HepG2 (cell line): ENCODE measurements around the gene LIMS2. TPM values are rescaled to one million over a fixed set of nuclear protein-coding genes. Genes with fewer than 3 reads are reported as not detected.

Experiments
- ATAC-seq: fragments of 200-7000 bp; cut with Tn5 transposase; 3 replicates; pipeline ENCODE4 v1.9.1; 2020; ENCODE audit warnings: mild to moderate bottlenecking, moderate library complexity
- BruUV-seq: library from RNA; stranded (reverse); fragments of 400-500 nt; replicated peaks from 2 replicates; lab custom pipeline; 2021; lab: Mats Ljungman, UMichigan
- CTCF ChIA-PET: fragments of 300-600 bp; formaldehyde crosslinking; extraction: SDS; loops from one replicate; lab custom pipeline; 2021; ENCODE audit warnings: low total read pairs, inconsistent platforms, low intra/inter-chr PET ratio; lab: Yijun Ruan, JAX
- POLR2A ChIA-PET: fragments of 350-600 bp; sonication (Branson Sonifier 250); formaldehyde crosslinking; loops from one replicate; lab custom pipeline; 2020; ENCODE audit warnings: antibody characterized with exemption, inconsistent platforms; lab: Yijun Ruan, JAX
- DNase-seq: peaks from one replicate; pipeline ENCODE4 v3.0.0-alpha.2; 2015; ENCODE audit warnings: low spot score
- FAIRE-seq: peaks from 3 replicates; lab custom pipeline; 2011; peaks lifted over from hg19 to GRCh38; lab: Jason Lieb, UNC
- H2AFZ ChIP-seq: one replicate; pipeline ENCODE4 v1.6.1; 2011; ENCODE audit warnings: low read length, inconsistent platforms
- H3K27ac ChIP-seq: fragments of 300-600 bp; 3 replicates; pipeline ENCODE4 v1.8.0; 2011; ENCODE audit warnings: mixed run types, mild to moderate bottlenecking, mixed read lengths, low read length, inconsistent platforms; ENCODE audit not compliant: insufficient read depth; ENCODE audit errors: extremely low read length
- H3K27me3 ChIP-seq, 2 experiments: fragments of 200-600 bp in 1 of 2; 2 replicates in 1 of 2; 3 replicates in 1 of 2; pipeline versions ENCODE4 v1.6.0 to v1.8.0; 2011; ENCODE audit warnings: low read length in 2 of 2, mild to moderate bottlenecking in 2 of 2, moderate library complexity in 2 of 2, inconsistent platforms in 1 of 2; ENCODE audit not compliant: insufficient read depth in 2 of 2, control insufficient read depth in 1 of 2
- H3K36me3 ChIP-seq, 2 experiments: fragments of 200-600 bp in 1 of 2; replicated peaks in 1 of 2; 2 replicates in 1 of 2; 3 replicates in 1 of 2; pipeline versions ENCODE4 v1.5.1 to v1.8.0; 2011; ENCODE audit warnings: low read length in 2 of 2, inconsistent platforms in 1 of 2; ENCODE audit not compliant: insufficient read depth in 2 of 2, control insufficient read depth in 1 of 2
- H3K4me1 ChIP-seq: 2 replicates; pipeline ENCODE4 v1.5.1; 2012; ENCODE audit warnings: low read length, inconsistent platforms; ENCODE audit not compliant: insufficient read depth
- H3K4me2 ChIP-seq: 2 replicates; pipeline ENCODE4 v1.6.0; 2011; ENCODE audit warnings: low read depth, low read length, inconsistent platforms
- H3K4me3 ChIP-seq, 3 experiments: fragments of 200-600 bp in 1 of 3; sonication (generic), shearing (Covaris generic) in 1 of 3; replicated peaks in 1 of 3; 2 replicates each; pipeline ENCODE4 v1.5.1; 2011 to 2016; ENCODE audit warnings: low read length in 3 of 3, inconsistent platforms in 2 of 3, low read depth in 2 of 3, mild to moderate bottlenecking in 2 of 3, control low read depth in 1 of 3, mixed read lengths in 1 of 3; ENCODE audit not compliant: insufficient read depth in 1 of 3
- H3K79me2 ChIP-seq: one replicate; pipeline ENCODE4 v1.6.1; 2011; ENCODE audit warnings: low read length, inconsistent platforms; ENCODE audit not compliant: insufficient read depth
- H3K9ac ChIP-seq: 2 replicates; pipeline ENCODE4 v1.6.0; 2011; ENCODE audit warnings: mild to moderate bottlenecking, low read depth, low read length, inconsistent platforms; ENCODE audit not compliant: insufficient read depth
- H3K9me3 ChIP-seq: 2 replicates; pipeline ENCODE4 v1.5.1; 2012; ENCODE audit warnings: mild to moderate bottlenecking, low read length
- H4K20me1 ChIP-seq: 2 replicates; pipeline ENCODE4 v1.6.0; 2011; ENCODE audit warnings: inconsistent platforms, mild to moderate bottlenecking, low read length, moderate library complexity; ENCODE audit not compliant: insufficient read depth
- CHCHD3 ChIP-seq: sonication (generic); formaldehyde crosslinking; IDR thresholded peaks from 2 replicates; pipeline ENCODE4 v1.8.0; 2022; ENCODE audit warnings: mild to moderate bottlenecking, missing genetic modification reagents, moderate library complexity
- WGBS: methylation state at CpG from one replicate; pipeline ENCODE4 v1.1.6; 2017; ENCODE audit warnings: low lambda C conversion rate; 5-methylcytosine and 5-hydroxymethylcytosine counted together
- in situ Hi-C: cut with HindIII; loops from 2 replicates; pipeline ENCODE4 v1.10.0; 2017; ENCODE audit warnings: low pct_unique_long_range_greater_than_20kb; ENCODE audit not compliant: extremely low pct_ligation_motif_present
- intact Hi-C: fragments of 100-400 bp; cut with micrococcal nuclease; formaldehyde crosslinking; loops from one replicate; pipeline ENCODE4 v1.10.0; 2022; ENCODE audit not compliant: unreplicated experiment
- polyA plus RNA-seq, 8 experiments: library from polyadenylated mRNA; depleted of rRNA in 3 of 8; stranded (reverse) in 7 of 8; unstranded in 1 of 8; fragments of >200 nt; fragmentation: Illumina TruSeq in 4 of 8; extraction: Trizol in 4 of 8; gene quantifications; 2 replicates each; pipeline versions ENCODE4 v1.2.1 to v1.2.3, GENCODE V29; 2011 to 2016; ENCODE audit warnings: low read depth in 4 of 8, missing spikeins in 1 of 8, mixed read lengths in 1 of 8; ENCODE audit not compliant: insufficient read depth in 1 of 8
- total RNA-seq, 5 experiments: library from RNA; depleted of rRNA; stranded (reverse); fragments of >200 nt; fragmentation: Illumina TruSeq; extraction: Trizol; gene quantifications; 2 replicates each; pipeline ENCODE4 v1.2.3, GENCODE V29; 2016; ENCODE audit warnings: low read depth in 1 of 5
- TF ChIP-seq, protein P1 (sequence below): sonication (generic); formaldehyde crosslinking; IDR thresholded peaks from 2 replicates; pipeline ENCODE4 v1.5.1; 2020; ENCODE audit warnings: mild to moderate bottlenecking, missing genetic modification reagents, moderate library complexity
- TF ChIP-seq, protein P2 (sequence below): sonication (generic); formaldehyde crosslinking; IDR thresholded peaks from 2 replicates; pipeline ENCODE4 v1.4.0; 2020; ENCODE audit warnings: missing genetic modification reagents

Gene LIMS2
- total and polyA plus RNA-seq, 2 of the 13 experiments (the other 11 are each of a cell fraction or from before 2014, with no cell fraction given): 1.0 to 1.9 TPM

DNA sequence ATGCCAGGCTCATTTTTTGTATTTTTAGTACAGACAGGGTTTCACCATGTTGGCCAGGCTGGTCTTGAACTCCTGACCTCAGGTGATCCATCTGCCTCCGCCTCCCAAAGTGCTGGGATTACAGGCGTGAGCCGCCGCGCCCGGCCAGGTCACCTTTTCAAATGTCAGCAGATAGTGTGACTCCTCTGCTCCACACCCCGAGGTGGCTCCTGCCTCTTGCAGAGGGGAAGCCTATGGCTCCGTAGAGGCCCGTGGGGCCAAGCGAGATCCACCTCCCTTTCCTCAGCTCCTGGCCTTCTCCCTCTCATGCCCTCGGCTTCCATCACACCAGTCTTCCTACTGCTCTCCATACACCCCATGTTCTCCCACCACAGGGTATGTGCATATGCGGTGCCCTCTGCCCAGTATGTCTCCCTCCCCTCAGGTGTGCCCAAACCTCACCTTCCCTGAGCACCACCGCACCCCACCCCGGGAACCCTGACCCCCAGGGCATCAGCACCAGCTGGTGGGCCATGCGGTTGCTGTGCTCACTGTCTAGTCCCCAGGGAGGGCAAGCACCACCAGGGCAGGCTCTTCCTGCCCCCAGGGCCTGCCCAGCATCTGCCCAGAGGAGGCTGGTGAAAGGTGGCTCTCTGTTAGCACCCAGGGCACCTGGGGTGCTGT is 18.6 kb downstream of the LIMS2 start (continued):
- TF ChIP-seq CHCHD3: no peak

DNA sequence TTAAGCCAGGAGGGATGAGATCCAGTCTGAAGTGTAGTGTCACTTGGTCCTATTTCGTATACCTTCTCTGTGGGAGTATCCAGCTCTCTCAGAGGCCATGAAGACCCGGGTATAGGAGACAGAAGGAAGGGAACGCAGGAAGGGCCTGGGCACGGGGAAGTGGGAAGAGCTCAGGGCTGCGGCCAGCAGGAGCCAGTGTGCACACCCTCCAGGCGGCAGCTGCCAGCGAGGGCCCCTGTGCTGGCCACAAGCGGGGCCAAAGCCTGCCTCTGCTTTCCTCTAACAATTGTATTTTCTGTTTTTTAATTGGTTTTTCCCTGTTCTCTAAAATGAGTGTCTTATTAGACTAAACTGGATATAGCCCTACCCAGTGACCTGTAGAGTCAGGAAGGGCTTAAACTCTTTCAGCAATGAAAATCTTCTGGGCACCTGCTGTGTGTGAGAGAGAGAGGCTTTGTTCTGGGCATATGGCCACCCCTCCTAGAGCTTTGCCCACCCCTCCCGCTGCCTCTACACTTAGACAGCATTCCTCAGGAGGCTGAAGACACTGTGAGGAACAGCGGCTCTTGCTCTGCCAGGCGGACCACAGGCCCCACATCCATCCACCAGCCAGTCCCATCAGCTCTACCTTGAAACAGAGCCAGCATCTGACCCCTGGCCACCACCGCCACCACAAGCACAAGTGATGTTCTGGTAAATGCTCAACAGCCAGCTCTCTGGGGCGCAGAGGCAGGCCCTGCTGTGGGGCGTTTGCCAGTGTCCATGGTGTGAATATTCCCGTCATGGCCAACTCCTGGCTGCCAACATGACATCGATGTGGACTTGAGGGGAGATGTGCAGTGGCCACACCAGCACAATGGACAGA is 19.9 kb downstream of the LIMS2 start:
- Histone ChIP-seq H3K9ac (no peak overlapping the region), H3K4me1 (peaks cover 22% of the 10 kb centered on the region), H4K20me1 (no peaks in the 10 kb centered on the region), H3K27ac (no peak overlapping the region), H2AFZ (no peak overlapping the region), H3K4me3 (no peak overlapping the region), H3K36me3 (no peaks in the 10 kb centered on the region), H3K9me3 (no peaks in the 10 kb centered on the region), H3K79me2 (no peaks in the 10 kb centered on the region), H3K27me3 (peaks cover 6 to 67% of the 10 kb centered on the region in 2 experiments), H3K4me2 (no peak overlapping the region)
- FAIRE-seq: no peak
- intact Hi-C loops (no loop called here), in situ Hi-C loops (no loop called here)
- DNase-seq: no peak
- BruUV-seq: no TSS peak
- WGBS: 43% methylated on average over 16 of the region's 16 CpGs
- ATAC-seq: 0 out of 3 replicates have a peak, but pooled peaks have one; percentile 6
- CTCF ChIA-PET: no interaction called here
- TF ChIP-seq, protein P1, sequence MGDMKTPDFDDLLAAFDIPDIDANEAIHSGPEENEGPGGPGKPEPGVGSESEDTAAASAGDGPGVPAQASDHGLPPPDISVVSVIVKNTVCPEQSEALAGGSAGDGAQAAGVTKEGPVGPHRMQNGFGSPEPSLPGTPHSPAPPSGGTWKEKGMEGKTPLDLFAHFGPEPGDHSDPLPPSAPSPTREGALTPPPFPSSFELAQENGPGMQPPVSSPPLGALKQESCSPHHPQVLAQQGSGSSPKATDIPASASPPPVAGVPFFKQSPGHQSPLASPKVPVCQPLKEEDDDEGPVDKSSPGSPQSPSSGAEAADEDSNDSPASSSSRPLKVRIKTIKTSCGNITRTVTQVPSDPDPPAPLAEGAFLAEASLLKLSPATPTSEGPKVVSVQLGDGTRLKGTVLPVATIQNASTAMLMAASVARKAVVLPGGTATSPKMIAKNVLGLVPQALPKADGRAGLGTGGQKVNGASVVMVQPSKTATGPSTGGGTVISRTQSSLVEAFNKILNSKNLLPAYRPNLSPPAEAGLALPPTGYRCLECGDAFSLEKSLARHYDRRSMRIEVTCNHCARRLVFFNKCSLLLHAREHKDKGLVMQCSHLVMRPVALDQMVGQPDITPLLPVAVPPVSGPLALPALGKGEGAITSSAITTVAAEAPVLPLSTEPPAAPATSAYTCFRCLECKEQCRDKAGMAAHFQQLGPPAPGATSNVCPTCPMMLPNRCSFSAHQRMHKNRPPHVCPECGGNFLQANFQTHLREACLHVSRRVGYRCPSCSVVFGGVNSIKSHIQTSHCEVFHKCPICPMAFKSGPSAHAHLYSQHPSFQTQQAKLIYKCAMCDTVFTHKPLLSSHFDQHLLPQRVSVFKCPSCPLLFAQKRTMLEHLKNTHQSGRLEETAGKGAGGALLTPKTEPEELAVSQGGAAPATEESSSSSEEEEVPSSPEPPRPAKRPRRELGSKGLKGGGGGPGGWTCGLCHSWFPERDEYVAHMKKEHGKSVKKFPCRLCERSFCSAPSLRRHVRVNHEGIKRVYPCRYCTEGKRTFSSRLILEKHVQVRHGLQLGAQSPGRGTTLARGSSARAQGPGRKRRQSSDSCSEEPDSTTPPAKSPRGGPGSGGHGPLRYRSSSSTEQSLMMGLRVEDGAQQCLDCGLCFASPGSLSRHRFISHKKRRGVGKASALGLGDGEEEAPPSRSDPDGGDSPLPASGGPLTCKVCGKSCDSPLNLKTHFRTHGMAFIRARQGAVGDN (CRISPR knock-in tag): peak; percentile 14; the same call in 1 of the 2 replicates
- TF ChIP-seq, protein P2, sequence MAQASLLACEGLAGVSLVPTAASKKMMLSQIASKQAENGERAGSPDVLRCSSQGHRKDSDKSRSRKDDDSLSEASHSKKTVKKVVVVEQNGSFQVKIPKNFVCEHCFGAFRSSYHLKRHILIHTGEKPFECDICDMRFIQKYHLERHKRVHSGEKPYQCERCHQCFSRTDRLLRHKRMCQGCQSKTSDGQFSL: no peak
- POLR2A ChIA-PET: no interaction called here
